Endothelial cell of umbilical vein (primary cell): ENCODE results near the gene COX8C. TPM values are rescaled to one million over a fixed set of nuclear protein-coding genes. Genes with fewer than 3 reads are reported as not detected.

Experiments used
- BruUV-seq: library from RNA; stranded (reverse); fragments of 400-500 nt; replicated peaks from 2 replicates; lab custom pipeline; 2021; lab: Mats Ljungman, UMichigan
- CTCF ChIA-PET: fragments of 300-600, 350-600 bp; sonication (Branson Sonifier 250); formaldehyde crosslinking; loops from one replicate; lab custom pipeline; 2021; ENCODE audit warnings: antibody characterized with exemption, inconsistent platforms; lab: Charles Lee
- POLR2A ChIA-PET: fragments of 300-600, 350-600 bp; sonication (Branson Sonifier 250); formaldehyde crosslinking; loops from one replicate; lab custom pipeline; 2021; ENCODE audit warnings: antibody characterized with exemption, inconsistent platforms; lab: Charles Lee
- DNase-seq: peaks from one replicate; pipeline ENCODE4 v3.0.0-alpha.2; 2011; ENCODE audit warnings: low read depth, low spot score
- FAIRE-seq: peaks from 2 replicates; lab custom pipeline; 2011; peaks lifted over from hg19 to GRCh38; lab: Jason Lieb, UNC
- H2AFZ ChIP-seq: 2 replicates; pipeline ENCODE4 v1.6.0; 2012; ENCODE audit warnings: low read depth, low read length, control low read depth, inconsistent platforms
- H3K27ac ChIP-seq: 2 replicates; pipeline ENCODE4 v1.5.1; 2011; ENCODE audit warnings: low read depth, mild to moderate bottlenecking, control low read depth, low read length, moderate library complexity; ENCODE audit not compliant: insufficient read depth
- H3K27me3 ChIP-seq, 2 experiments: 2 replicates each; pipeline versions ENCODE4 v1.6.0 to v1.6.1; 2011; ENCODE audit warnings: low read length in 2 of 2, mixed read lengths in 1 of 2; ENCODE audit not compliant: control insufficient read depth in 2 of 2, insufficient read depth in 2 of 2
- H3K36me3 ChIP-seq, 2 experiments: 2 replicates in 1 of 2; 3 replicates in 1 of 2; pipeline ENCODE4 v1.5.1; 2011; ENCODE audit warnings: low read length in 2 of 2, mild to moderate bottlenecking in 1 of 2, moderate library complexity in 1 of 2; ENCODE audit not compliant: control insufficient read depth in 2 of 2, insufficient read depth in 2 of 2; ENCODE audit errors: extremely low read depth in 1 of 2
- H3K4me1 ChIP-seq: 3 replicates; pipeline ENCODE4 v1.5.1; 2011; ENCODE audit warnings: mild to moderate bottlenecking, low read length; ENCODE audit not compliant: control insufficient read depth, insufficient read depth; ENCODE audit errors: extremely low read depth
- H3K4me2 ChIP-seq: 2 replicates; pipeline ENCODE4 v1.6.1; 2011; ENCODE audit warnings: low read length, control low read depth, mixed read lengths; ENCODE audit not compliant: insufficient read depth
- H3K4me3 ChIP-seq, 3 experiments: fragments of 200-600 bp in 1 of 3; sonication (generic), shearing (Covaris generic) in 1 of 3; replicated peaks in 1 of 3; 2 replicates each; pipeline ENCODE4 v1.5.1; 2011 to 2016; ENCODE audit warnings: control low read depth in 3 of 3, low read length in 3 of 3, mild to moderate bottlenecking in 2 of 3, inconsistent platforms in 1 of 3, low read depth in 1 of 3, moderate library complexity in 1 of 3; ENCODE audit not compliant: insufficient read depth in 1 of 3
- H3K79me2 ChIP-seq: 2 replicates; pipeline ENCODE4 v1.6.0; 2012; ENCODE audit warnings: low read length, inconsistent platforms; ENCODE audit not compliant: control insufficient read depth, insufficient read depth
- H3K9ac ChIP-seq: replicated peaks from 2 replicates; pipeline ENCODE3; 2011; ENCODE audit warnings: low read length, control low read depth; ENCODE audit not compliant: insufficient read depth; ENCODE audit errors: extremely low read depth
- H3K9me1 ChIP-seq: replicated peaks from 3 replicates; pipeline ENCODE4 v1.6.0; 2011; ENCODE audit warnings: mild to moderate bottlenecking, low read length; ENCODE audit not compliant: control insufficient read depth, insufficient read depth; ENCODE audit errors: extremely low read depth
- H3K9me3 ChIP-seq: replicated peaks from 2 replicates; pipeline ENCODE4 v1.5.1; 2012; ENCODE audit warnings: low read length, inconsistent platforms; ENCODE audit not compliant: control insufficient read depth, insufficient read depth
- H4K20me1 ChIP-seq: replicated peaks from 2 replicates; pipeline ENCODE3; 2011; ENCODE audit warnings: mild to moderate bottlenecking, low read length; ENCODE audit not compliant: control insufficient read depth, insufficient read depth; ENCODE audit errors: extremely low read depth
- CTCF ChIP-seq, 2 donors: IDR thresholded peaks; 1 replicate in 1 of 2; 2 replicates in 1 of 2; pipeline ENCODE4 v1.5.1; 2011; ENCODE audit warnings: low read length in 2 of 2, mild to moderate bottlenecking in 2 of 2, moderate library complexity in 2 of 2, control low read depth in 1 of 2, inconsistent platforms in 1 of 2, low read depth in 1 of 2; ENCODE audit not compliant: insufficient read depth in 1 of 2; ENCODE audit errors: extremely low read depth in 1 of 2
- EZH2 ChIP-seq: IDR thresholded peaks from 2 replicates; pipeline ENCODE4 v1.6.1; 2012; ENCODE audit warnings: borderline replicate concordance, low read depth, mild to moderate bottlenecking, moderate library complexity, low read length, inconsistent platforms; ENCODE audit not compliant: severe bottlenecking
- FOS ChIP-seq: IDR thresholded peaks from 2 replicates; pipeline ENCODE4 v1.6.1; 2011; ENCODE audit warnings: mild to moderate bottlenecking, low read length, moderate library complexity, borderline replicate concordance; ENCODE audit not compliant: insufficient read depth
- POLR2A ChIP-seq: IDR thresholded peaks from 2 replicates; pipeline ENCODE4 v1.6.1; 2012; ENCODE audit warnings: low read depth, mild to moderate bottlenecking, control low read depth, low read length
- POLR2AphosphoS5 ChIP-seq: IDR thresholded peaks from 2 replicates; pipeline ENCODE4 v1.6.1; 2012; ENCODE audit warnings: low read depth, mild to moderate bottlenecking, control low read depth, low read length, moderate library complexity; ENCODE audit not compliant: insufficient read depth
- dilution Hi-C: fragments of 300-500 bp; cut with MboI; formaldehyde crosslinking; loops from one replicate; pipeline ENCODE4 v1.15.0; 2019; ENCODE audit warnings: low sequenced_read_pairs; ENCODE audit not compliant: extremely low pct_ligation_motif_present
- intact Hi-C: fragments of 100-400 bp; cut with micrococcal nuclease; formaldehyde crosslinking; loops from one replicate; pipeline ENCODE4 v1.10.0; 2022
- polyA plus RNA-seq, 4 experiments: library from polyadenylated mRNA; depleted of rRNA in 3 of 4; stranded (reverse) in 3 of 4; unstranded in 1 of 4; fragments of >200 nt; gene quantifications; 2 replicates each; pipeline versions ENCODE4 v1.2.1 to v1.2.3, GENCODE V29; 2011 to 2012; ENCODE audit warnings: missing spikeins in 1 of 4
- total RNA-seq: library from RNA; stranded (reverse); gene quantifications from 2 replicates; pipeline ENCODE4 v1.2.3, GENCODE V29; 2021

Gene COX8C
- total and polyA plus RNA-seq, 2 donors (not counting 3 experiments of a cell fraction or from before 2014, with no cell fraction given) = not detected

- Histone ChIP-seq H3K27ac (peak overlapping the region; percentile 82), H3K9me3 (no peaks in the 10 kb centered on the region), H3K9me1 (no peaks in the 10 kb centered on the region), H3K4me3 (peak overlapping the region; percentile 82 to 95 (median 94)), H3K4me2 (peak overlapping the region; percentile 92), H3K9ac (peak overlapping the region; percentile 94), H3K36me3 (no peaks in the 10 kb centered on the region), H4K20me1 (peaks cover 2% of the 10 kb centered on the region), H3K79me2 (peaks cover 58% of the 10 kb centered on the region), H3K4me1 (peaks cover 28% of the 10 kb centered on the region), H2AFZ (no peak overlapping the region), H3K27me3 (no peaks in the 10 kb centered on the region)
- ChIA-PET CTCF (interaction anchor here (1.1 to 3.2 kb wide), 3 partner anchors 13 to 125 kb away, joined by 3 to 23 read pairs (median 13); partner anchors contain the start of genes GON7 and UBR7), POLR2A (interaction anchor here (1.2 to 1.5 kb wide), 2 partner anchors 14 to 124 kb away, joined by 3 read pairs; no protein-coding TSS in a partner anchor)
- TF ChIP-seq CTCF (IDR thresholded peaks at IDR 0.05; ENCODE audit: extremely low read depth in 1 of 2, insufficient read depth in 1 of 2, low read depth in 1 of 2, low read length in 2 of 2) = no peak
- dilution Hi-C loops = no loop called here
- BruUV-seq = no TSS peak
- intact Hi-C loops = loop anchor here (1.0 to 10.0 kb wide), 6 partner anchors 14 to 1821 kb away; partner anchors contain the start of genes ITPK1 and PPP4R3A
- DNase-seq (peak; percentile 53), FAIRE-seq (no peak)
Observed at GRCh38 chr14:93331728-93332396, 15.1 kb upstream of the COX8C start.

- dilution Hi-C loops = no loop called here
- Histone ChIP-seq H3K4me2 (peak overlapping the region; percentile 92), H3K27ac (peak overlapping the region; percentile 82), H3K4me1 (peaks cover 28% of the 10 kb centered on the region), H2AFZ (peak overlapping the region; percentile 28), H3K9ac (peak overlapping the region; percentile 94), H3K9me1 (no peaks in the 10 kb centered on the region), H4K20me1 (peaks cover 2% of the 10 kb centered on the region), H3K27me3 (no peaks in the 10 kb centered on the region), H3K9me3 (no peaks in the 10 kb centered on the region), H3K36me3 (no peaks in the 10 kb centered on the region), H3K4me3 (peak overlapping the region; percentile 82 to 95 (median 94)), H3K79me2 (peaks cover 52% of the 10 kb centered on the region)
- no TSS peak for BruUV-seq
- TF ChIP-seq POLR2A = peak; percentile 15
- TF ChIP-seq FOS = no peak
- TF ChIP-seq EZH2 = no peak
- TF ChIP-seq POLR2AphosphoS5 = no peak
- FAIRE-seq (no peak), DNase-seq (peak; percentile 70)
- CTCF ChIA-PET = interaction anchor here (2.8 to 3.2 kb wide), 2 partner anchors 13 to 126 kb away, joined by 13 to 23 read pairs; partner anchors contain the start of genes GON7 and UBR7
- POLR2A ChIA-PET = interaction anchor here (1.2 kb wide), 1 partner anchor 125 kb away, joined by 3 read pairs; no protein-coding TSS in a partner anchor
- intact Hi-C loops = loop anchor here (2.0 to 10.0 kb wide), 4 partner anchors 75 to 1822 kb away; partner anchors contain the start of genes ITPK1 and PPP4R3A
Observed at GRCh38 chr14:93332397-93332852, 14.6 kb upstream of the COX8C start.
